ENCODE data around the gene LACTB. TPM values are rescaled to one million over a fixed set of nuclear protein-coding genes. Genes with fewer than 3 reads are reported as not detected.

LACTB gene
- polyA plus RNA-seq, 1 donor from 2014 or later: 24.3 TPM

DNA sequence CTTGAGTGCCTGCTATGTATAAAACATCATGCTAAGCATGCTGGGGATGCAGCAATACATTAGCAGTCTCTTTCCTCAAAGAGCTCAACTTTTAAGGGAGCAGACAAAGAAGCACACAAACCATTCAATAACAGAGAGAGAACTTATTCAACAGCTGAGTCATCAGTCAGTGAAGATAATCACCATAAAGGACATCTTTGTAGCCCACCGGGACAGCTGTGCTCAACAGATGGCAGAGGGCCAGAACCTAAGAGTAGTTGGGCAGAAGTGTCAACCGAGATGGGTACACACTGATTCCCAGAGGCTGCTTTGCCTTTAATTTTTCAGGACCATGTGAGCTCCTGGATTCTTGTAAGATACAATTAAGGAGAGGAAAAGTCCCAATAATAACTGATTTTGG, 63.5 kb downstream of the LACTB start:
- Histone ChIP-seq H2AFZ (ENCODE audit: low read depth, low read length) (no peak overlapping the region), H3K9me3 (ENCODE audit: low read length) (no peaks in the 10 kb centered on the region), H3K4me2 (ENCODE audit: low read length) (no peak overlapping the region), H3F3A (ENCODE audit: insufficient read depth, low read length, poor library complexity, severe bottlenecking) (peaks cover 3% of the 10 kb centered on the region), H3K9me2 (ENCODE audit: insufficient read depth, low read length) (no peaks in the 10 kb centered on the region), H3K36me3 (ENCODE audit: insufficient read depth, low read length) (no peaks in the 10 kb centered on the region), H3K79me2 (replicated peaks; ENCODE audit: insufficient read depth, low read length) (peaks cover 7% of the 10 kb centered on the region), H3K9ac (ENCODE audit: low read length) (no peak overlapping the region), H3K27me3 (ENCODE audit: insufficient read depth, low read depth, low read length) (no peaks in the 10 kb centered on the region), H4K20me1 (ENCODE audit: insufficient read depth) (no peaks in the 10 kb centered on the region), H3K4me3 (ENCODE audit: low read length) (no peak overlapping the region), H3K27ac (ENCODE audit: low read length) (no peak overlapping the region)
- no peak for TF ChIP-seq POLR2AphosphoS5 (IDR thresholded peaks at IDR 0.05)
- no peak for TF ChIP-seq TAF1 (IDR thresholded peaks at IDR 0.05; ENCODE audit: low read depth)
- TF ChIP-seq EZH2 (IDR thresholded peaks at IDR 0.05; ENCODE audit: borderline replicate concordance, insufficient read depth, low read length, poor library complexity, severe bottlenecking): no peak
- TF ChIP-seq RAD21 (conservative IDR thresholded peaks at IDR 0.05): no peak
- no peak for TF ChIP-seq MXI1 (conservative IDR thresholded peaks at IDR 0.05; ENCODE audit: poor library complexity, severe bottlenecking)
- no peak for TF ChIP-seq REST (IDR thresholded peaks at IDR 0.05; ENCODE audit: borderline replicate concordance)
- TF ChIP-seq, protein P1, sequence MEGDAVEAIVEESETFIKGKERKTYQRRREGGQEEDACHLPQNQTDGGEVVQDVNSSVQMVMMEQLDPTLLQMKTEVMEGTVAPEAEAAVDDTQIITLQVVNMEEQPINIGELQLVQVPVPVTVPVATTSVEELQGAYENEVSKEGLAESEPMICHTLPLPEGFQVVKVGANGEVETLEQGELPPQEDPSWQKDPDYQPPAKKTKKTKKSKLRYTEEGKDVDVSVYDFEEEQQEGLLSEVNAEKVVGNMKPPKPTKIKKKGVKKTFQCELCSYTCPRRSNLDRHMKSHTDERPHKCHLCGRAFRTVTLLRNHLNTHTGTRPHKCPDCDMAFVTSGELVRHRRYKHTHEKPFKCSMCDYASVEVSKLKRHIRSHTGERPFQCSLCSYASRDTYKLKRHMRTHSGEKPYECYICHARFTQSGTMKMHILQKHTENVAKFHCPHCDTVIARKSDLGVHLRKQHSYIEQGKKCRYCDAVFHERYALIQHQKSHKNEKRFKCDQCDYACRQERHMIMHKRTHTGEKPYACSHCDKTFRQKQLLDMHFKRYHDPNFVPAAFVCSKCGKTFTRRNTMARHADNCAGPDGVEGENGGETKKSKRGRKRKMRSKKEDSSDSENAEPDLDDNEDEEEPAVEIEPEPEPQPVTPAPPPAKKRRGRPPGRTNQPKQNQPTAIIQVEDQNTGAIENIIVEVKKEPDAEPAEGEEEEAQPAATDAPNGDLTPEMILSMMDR (IDR thresholded peaks at IDR 0.05; ENCODE audit: poor library complexity, severe bottlenecking): no peak
- no peak for TF ChIP-seq SMC3 (conservative IDR thresholded peaks at IDR 0.05; ENCODE audit: poor library complexity)
- no peak for TF ChIP-seq EP300 (conservative IDR thresholded peaks at IDR 0.05; ENCODE audit: poor library complexity, severe bottlenecking)

- Histone ChIP-seq H3K9me3 (ENCODE audit: low read length) (no peaks in the 10 kb centered on the region), H3F3A (ENCODE audit: insufficient read depth, low read length, poor library complexity, severe bottlenecking) (peaks cover 3% of the 10 kb centered on the region), H3K27me3 (ENCODE audit: insufficient read depth, low read depth, low read length) (no peaks in the 10 kb centered on the region), H4K20me1 (ENCODE audit: insufficient read depth) (no peaks in the 10 kb centered on the region), H3K36me3 (ENCODE audit: insufficient read depth, low read length) (no peaks in the 10 kb centered on the region), H3K9ac (ENCODE audit: low read length) (no peak overlapping the region), H2AFZ (ENCODE audit: low read depth, low read length) (no peak overlapping the region), H3K79me2 (replicated peaks; ENCODE audit: insufficient read depth, low read length) (peaks cover 16% of the 10 kb centered on the region), H3K9me2 (ENCODE audit: insufficient read depth, low read length) (no peaks in the 10 kb centered on the region), H3K4me2 (ENCODE audit: low read length) (no peak overlapping the region), H3K27ac (ENCODE audit: low read length) (no peak overlapping the region), H3K4me3 (ENCODE audit: low read length) (no peak overlapping the region)
- TF ChIP-seq RAD21 (conservative IDR thresholded peaks at IDR 0.05) (no peak), EZH2 (IDR thresholded peaks at IDR 0.05; ENCODE audit: borderline replicate concordance, insufficient read depth, low read length, poor library complexity, severe bottlenecking) (no peak), SMC3 (conservative IDR thresholded peaks at IDR 0.05; ENCODE audit: poor library complexity) (no peak), REST (IDR thresholded peaks at IDR 0.05; ENCODE audit: borderline replicate concordance) (no peak), POLR2AphosphoS5 (IDR thresholded peaks at IDR 0.05) (no peak), EP300 (conservative IDR thresholded peaks at IDR 0.05; ENCODE audit: poor library complexity, severe bottlenecking) (no peak), TAF1 (IDR thresholded peaks at IDR 0.05; ENCODE audit: low read depth) (no peak)
- TF ChIP-seq, protein P1 (IDR thresholded peaks at IDR 0.05; ENCODE audit: poor library complexity, severe bottlenecking): no peak
Observed at GRCh38 chr15:63186065-63186464, 64.4 kb downstream of the LACTB start.
